Activated T-helper 2 cell treated with anti-CD3 and anti-CD28 coated beads, Interferon-gamma antibody, Interleukin-2, Interleukin-4, amounts not matched to agents 10 μg/mL and 5 μg/mL and 100 μg/mL, durations not matched to agents 14 hours and 24 hours and 36 hours (primary cell): ENCODE data around the gene CYP2E1. TPM values are rescaled to one million over a fixed set of nuclear protein-coding genes. Genes with fewer than 3 reads are reported as not detected.
A peak's percentile ranks its signal among the peaks of the same experiment; 100 is the strongest.
"Not testable (repeated sequence)": the region's sequence is repeated elsewhere in the genome, so short reads cannot be mapped to it uniquely, and the experiment has no call there.

ENCODE experiments used
- DNase-seq: peaks from one replicate; pipeline ENCODE4 v3.0.0; 2021; ENCODE audit warnings: low spot score
- H3K27ac Mint-ChIP-seq: one replicate; pipeline ENCODE4 v1.8.0; 2021; ENCODE audit warnings: mixed read lengths
- H3K27me3 Mint-ChIP-seq: one replicate; pipeline ENCODE4 v1.8.0; 2021; ENCODE audit warnings: low read depth, mixed read lengths
- H3K36me3 Mint-ChIP-seq: one replicate; pipeline ENCODE4 v1.8.0; 2021; ENCODE audit warnings: low read depth, mixed read lengths
- H3K4me1 Mint-ChIP-seq: one replicate; pipeline ENCODE4 v1.8.0; 2021; ENCODE audit warnings: low read depth, mixed read lengths
- H3K4me3 Mint-ChIP-seq: one replicate; pipeline ENCODE4 v1.8.0; 2021; ENCODE audit warnings: low read depth, mild to moderate bottlenecking, moderate library complexity, mixed read lengths
- H3K9me3 Mint-ChIP-seq: one replicate; pipeline ENCODE4 v1.8.0; 2021; ENCODE audit warnings: mixed read lengths
- intact Hi-C: fragments of 100-400 bp; cut with micrococcal nuclease; formaldehyde crosslinking; loops from one replicate; pipeline ENCODE4 v1.15.1; 2023
- total RNA-seq: library from RNA; stranded (reverse); gene quantifications from 2 replicates; pipeline ENCODE4 v1.2.3, GENCODE V29; 2022

CYP2E1 gene
- total RNA-seq, result 0.16 TPM in 1 of 2 replicates, not detected in the other

DNA sequence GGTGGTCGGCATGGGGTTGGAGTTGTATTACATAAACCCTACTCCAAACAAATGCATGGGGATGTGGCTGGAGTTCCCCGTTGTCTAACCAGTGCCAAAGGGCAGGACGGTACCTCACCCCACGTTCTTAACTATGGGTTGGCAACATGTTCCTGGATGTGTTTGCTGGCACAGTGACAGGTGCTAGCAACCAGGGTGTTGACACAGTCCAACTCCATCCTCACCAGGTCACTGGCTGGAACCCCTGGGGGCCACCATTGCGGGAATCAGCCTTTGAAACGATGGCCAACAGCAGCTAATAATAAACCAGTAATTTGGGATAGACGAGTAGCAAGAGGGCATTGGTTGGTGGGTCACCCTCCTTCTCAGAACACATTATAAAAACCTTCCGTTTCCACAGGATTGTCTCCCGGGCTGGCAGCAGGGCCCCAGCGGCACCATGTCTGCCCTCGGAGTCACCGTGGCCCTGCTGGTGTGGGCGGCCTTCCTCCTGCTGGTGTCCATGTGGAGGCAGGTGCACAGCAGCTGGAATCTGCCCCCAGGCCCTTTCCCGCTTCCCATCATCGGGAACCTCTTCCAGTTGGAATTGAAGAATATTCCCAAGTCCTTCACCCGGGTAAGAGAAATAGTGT is at the start of gene CYP2E1:
Gene CYP2E1 (plus strand): TSS at position 407 of the 632 bp plus-strand sequence. CDS start 33 bp downstream, at position 440.
- no peaks in the 10 kb centered on the region for H3K36me3 Mint-ChIP-seq
- peaks cover 9% of the 10 kb centered on the region for H3K9me3 Mint-ChIP-seq
- no peak within 1 kb of the TSS for H3K4me3 Mint-ChIP-seq
- H3K27ac Mint-ChIP-seq, result no peak within 1 kb of the TSS
- intact Hi-C loops, result loop anchor here (10.0 kb wide), 1 partner anchor 742 kb away; the partner anchor contains the start of gene NKX6-2
- peaks cover 8% of the 10 kb centered on the region for H3K4me1 Mint-ChIP-seq
- no peak for DNase-seq
- H3K27me3 Mint-ChIP-seq, result peaks cover 56% of the 10 kb centered on the region

DNA sequence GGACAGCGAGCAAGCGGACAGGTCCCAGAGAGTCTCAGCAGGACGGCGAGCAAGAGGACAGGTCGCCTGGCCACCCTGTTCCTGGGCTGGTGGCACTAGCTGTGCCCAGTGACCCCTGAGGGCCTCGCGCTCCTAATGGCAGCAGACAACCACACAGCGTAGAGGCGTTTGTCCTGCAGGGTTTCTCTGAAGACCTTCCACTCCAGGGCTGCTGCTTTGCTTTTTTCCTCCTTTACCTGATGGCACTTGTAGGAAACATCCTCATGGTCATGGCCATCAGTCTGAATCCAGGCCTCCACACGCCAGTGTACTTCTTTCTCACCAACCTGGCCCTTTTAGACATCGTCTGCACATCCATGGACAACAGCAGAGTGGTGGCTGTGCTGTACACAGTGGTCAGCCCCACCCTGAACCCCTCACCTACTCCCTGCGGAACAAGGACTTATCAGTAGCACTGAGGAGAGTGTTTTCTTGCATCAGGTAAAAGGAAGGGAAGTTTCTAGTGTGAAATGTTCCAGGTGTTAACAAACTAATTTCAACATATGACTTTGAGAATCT is 46.0 kb upstream of the CYP2E1 start:
- Mint-ChIP-seq H3K9me3 (peaks cover 31% of the 10 kb centered on the region), H3K4me3 (no peak overlapping the region), H3K27ac (no peak overlapping the region), H3K27me3 (peaks cover 32% of the 10 kb centered on the region), H3K4me1 (peaks cover 2% of the 10 kb centered on the region), H3K36me3 (peaks cover 3% of the 10 kb centered on the region)
- intact Hi-C loops, result no loop called here
- DNase-seq, result no peak

DNA sequence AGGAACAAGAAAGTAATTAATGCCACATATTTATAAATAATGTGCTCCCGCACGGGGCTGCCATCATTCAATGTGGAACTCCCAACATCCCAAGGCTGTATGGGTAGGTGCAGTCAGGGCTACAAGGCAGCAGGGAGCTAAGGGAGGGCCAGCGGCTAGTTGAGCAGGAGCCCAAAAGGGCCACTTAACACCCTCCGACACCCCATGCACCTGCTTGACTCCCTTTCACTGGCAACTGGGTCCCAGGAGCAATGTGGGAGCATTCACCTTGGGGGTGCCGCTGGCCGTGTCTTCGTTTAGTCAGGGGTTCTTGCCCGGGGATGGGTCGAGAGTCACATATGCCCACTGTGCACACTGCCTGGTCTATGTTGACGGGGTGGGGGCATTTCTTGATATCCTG is 45.5 kb upstream of the CYP2E1 start:
- Mint-ChIP-seq H3K9me3 (peaks cover 36% of the 10 kb centered on the region), H3K4me1 (no peaks in the 10 kb centered on the region), H3K4me3 (no peak overlapping the region), H3K36me3 (peaks cover 3% of the 10 kb centered on the region), H3K27ac (no peak overlapping the region), H3K27me3 (peaks cover 30% of the 10 kb centered on the region)
- intact Hi-C loops, result no loop called here
- no peak for DNase-seq

DNA sequence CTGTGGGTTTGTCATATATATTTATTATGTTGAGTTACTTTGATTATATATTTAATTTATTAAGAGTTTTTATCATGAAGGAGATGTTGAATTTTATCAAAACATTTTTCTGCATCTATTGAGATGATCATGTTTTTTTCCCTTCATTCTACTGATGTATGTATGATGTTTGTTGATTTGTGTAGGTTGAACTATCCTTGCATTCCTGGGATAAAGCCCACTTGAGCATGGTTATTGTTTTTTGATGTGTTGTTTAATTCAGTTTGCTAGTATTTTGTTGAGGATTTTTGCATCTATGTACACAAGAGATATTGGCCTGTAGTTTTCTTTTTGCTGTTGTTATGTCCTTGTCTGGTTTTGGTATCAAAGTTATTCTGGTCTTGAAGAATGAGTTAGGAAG is 42.3 kb upstream of the CYP2E1 start:
- intact Hi-C loops, result no loop called here
- Mint-ChIP-seq H3K27me3 (peaks cover 32% of the 10 kb centered on the region), H3K4me1 (peaks cover 5% of the 10 kb centered on the region), H3K4me3 (no peak overlapping the region), H3K9me3 (peaks cover 58% of the 10 kb centered on the region), H3K36me3 (peaks cover 3% of the 10 kb centered on the region), H3K27ac (no peak overlapping the region)
- no peak for DNase-seq

- peaks cover 13% of the 10 kb centered on the region for H3K4me1 Mint-ChIP-seq
- H3K4me3 Mint-ChIP-seq, result no peak overlapping the region
- intact Hi-C loops, result no loop called here
- DNase-seq, result no peak
- H3K27ac Mint-ChIP-seq, result no peak overlapping the region
- peaks cover 68% of the 10 kb centered on the region for H3K9me3 Mint-ChIP-seq
- H3K36me3 Mint-ChIP-seq, result peaks cover 7% of the 10 kb centered on the region
- H3K27me3 Mint-ChIP-seq, result peaks cover 30% of the 10 kb centered on the region
Measured at GRCh38 chr10:133487085-133487484, 40.1 kb upstream of the CYP2E1 start.

- Mint-ChIP-seq H3K4me1 (peaks cover 13% of the 10 kb centered on the region), H3K4me3 (no peak overlapping the region), H3K27ac (no peak overlapping the region), H3K36me3 (peaks cover 7% of the 10 kb centered on the region), H3K27me3 (peaks cover 23% of the 10 kb centered on the region), H3K9me3 (peaks cover 62% of the 10 kb centered on the region)
- intact Hi-C loops, result no loop called here
- no peak for DNase-seq
Measured at GRCh38 chr10:133488354-133488753, 38.8 kb upstream of the CYP2E1 start.

GRCh38 chr10:133489816-133490588 is 37.2 kb upstream of the CYP2E1 start:
- H3K36me3 Mint-ChIP-seq, result peaks cover 4% of the 10 kb centered on the region
- H3K4me3 Mint-ChIP-seq, result no peak overlapping the region
- peaks cover 15% of the 10 kb centered on the region for H3K27me3 Mint-ChIP-seq
- peaks cover 13% of the 10 kb centered on the region for H3K4me1 Mint-ChIP-seq
- H3K27ac Mint-ChIP-seq, result peak overlapping the region; percentile 46
- peaks cover 48% of the 10 kb centered on the region for H3K9me3 Mint-ChIP-seq
- intact Hi-C loops, result no loop called here
- DNase-seq, result no peak

DNA sequence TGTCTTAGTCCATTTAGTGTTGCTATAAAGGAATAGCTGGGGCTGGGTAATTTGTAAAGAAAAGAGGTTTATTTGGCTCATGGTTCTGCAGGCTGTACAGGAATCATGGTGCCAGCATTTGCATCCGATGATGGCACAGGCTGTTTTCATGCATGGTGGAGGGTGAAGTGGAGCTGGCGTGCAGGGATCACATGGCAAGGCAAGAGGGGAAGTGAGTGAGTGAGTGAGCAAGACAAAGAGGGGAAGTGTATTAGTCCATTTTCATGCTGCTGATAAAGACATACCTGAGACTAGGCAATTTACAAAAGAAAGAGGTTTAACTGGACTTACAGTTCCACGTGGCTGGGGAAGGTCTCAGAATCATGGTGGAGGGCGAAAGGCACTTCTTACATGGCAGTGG is 33.6 kb upstream of the CYP2E1 start:
- intact Hi-C loops, result not testable (repeated sequence)
- H3K9me3 Mint-ChIP-seq, result peaks cover 22% of the 10 kb centered on the region

DNA sequence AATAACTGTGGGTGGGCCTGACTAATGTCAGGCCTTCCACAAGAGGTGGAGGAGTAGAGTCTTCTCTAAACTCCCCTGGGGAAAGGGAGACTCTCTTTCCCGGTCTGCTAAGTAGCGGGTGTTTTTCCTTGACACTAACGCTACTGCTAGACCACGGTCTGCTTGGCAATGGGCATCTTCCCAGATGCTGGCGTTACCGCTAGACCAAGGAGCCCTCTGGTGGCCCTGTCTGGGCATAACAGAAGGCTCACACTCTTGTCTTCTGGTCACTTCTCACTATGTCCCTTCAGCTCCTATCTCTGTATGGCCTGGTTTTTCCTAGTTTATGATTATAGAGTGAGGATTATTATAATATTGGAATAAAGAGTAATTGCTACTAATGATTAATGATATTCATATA is 29.8 kb upstream of the CYP2E1 start:
- DNase-seq, H3K4me3 Mint-ChIP-seq, H3K27ac Mint-ChIP-seq, H3K4me1 Mint-ChIP-seq, H3K9me3 Mint-ChIP-seq, H3K36me3 Mint-ChIP-seq: not testable (repeated sequence)
- intact Hi-C loops, result loop anchor here (2.0 kb wide), 1 partner anchor 59 kb away; no protein-coding TSS in a partner anchor
- peaks cover 14% of the 10 kb centered on the region for H3K27me3 Mint-ChIP-seq

More for the DNA sequence above, 33.6 kb upstream of the CYP2E1 start:
- not testable (repeated sequence) for DNase-seq, H3K27me3 Mint-ChIP-seq, H3K36me3 Mint-ChIP-seq, H3K4me3 Mint-ChIP-seq, H3K27ac Mint-ChIP-seq
- peaks cover 13% of the 10 kb centered on the region for H3K4me1 Mint-ChIP-seq

DNA sequence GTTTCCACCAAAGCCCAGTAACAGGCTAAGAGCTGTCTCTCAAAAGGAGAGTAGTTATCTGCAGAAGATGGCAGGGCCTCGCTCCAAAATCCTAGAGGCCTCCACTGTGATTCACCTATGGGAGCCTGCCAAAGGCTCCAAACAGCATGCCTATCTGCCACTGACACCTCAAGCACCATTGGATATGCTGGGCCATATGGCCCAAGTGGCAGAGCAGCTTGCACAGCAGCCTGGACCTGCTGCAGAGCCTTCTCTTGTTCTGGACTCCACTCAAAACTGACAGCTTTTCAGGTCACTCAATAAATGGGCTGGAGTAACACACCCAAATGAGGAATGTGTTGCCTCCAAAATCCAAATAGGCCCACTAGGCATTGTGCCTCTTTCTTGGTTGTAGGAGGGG is 28.0 kb upstream of the CYP2E1 start:
- H3K4me3 Mint-ChIP-seq, H3K27ac Mint-ChIP-seq, intact Hi-C loops: not testable (repeated sequence)

DNA sequence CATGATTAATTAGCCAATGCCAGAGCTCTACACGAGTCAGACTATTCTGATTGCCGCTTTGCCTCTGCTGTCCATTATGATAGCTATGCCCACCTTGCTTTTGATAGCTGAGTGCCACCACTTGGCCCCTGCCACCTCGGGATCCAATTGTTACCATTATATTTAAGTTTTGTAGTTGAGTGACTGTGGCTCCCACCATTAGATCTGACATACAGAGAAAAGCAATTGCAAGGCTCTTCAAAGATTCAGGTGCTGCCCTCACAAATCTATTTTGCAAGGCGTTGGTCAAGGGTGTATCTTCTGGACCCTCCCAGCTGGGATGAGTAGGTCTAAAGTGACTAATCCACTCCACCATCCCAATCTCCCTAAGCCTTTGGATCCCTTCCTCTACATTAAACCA is 26.3 kb upstream of the CYP2E1 start:
- H3K9me3 Mint-ChIP-seq, H3K27me3 Mint-ChIP-seq, H3K27ac Mint-ChIP-seq, intact Hi-C loops, DNase-seq, H3K4me3 Mint-ChIP-seq, H3K4me1 Mint-ChIP-seq, H3K36me3 Mint-ChIP-seq: not testable (repeated sequence)

More for the DNA sequence above, 28.0 kb upstream of the CYP2E1 start:
- not testable (repeated sequence) for H3K4me1 Mint-ChIP-seq, H3K36me3 Mint-ChIP-seq, H3K9me3 Mint-ChIP-seq, H3K27me3 Mint-ChIP-seq, DNase-seq

DNA sequence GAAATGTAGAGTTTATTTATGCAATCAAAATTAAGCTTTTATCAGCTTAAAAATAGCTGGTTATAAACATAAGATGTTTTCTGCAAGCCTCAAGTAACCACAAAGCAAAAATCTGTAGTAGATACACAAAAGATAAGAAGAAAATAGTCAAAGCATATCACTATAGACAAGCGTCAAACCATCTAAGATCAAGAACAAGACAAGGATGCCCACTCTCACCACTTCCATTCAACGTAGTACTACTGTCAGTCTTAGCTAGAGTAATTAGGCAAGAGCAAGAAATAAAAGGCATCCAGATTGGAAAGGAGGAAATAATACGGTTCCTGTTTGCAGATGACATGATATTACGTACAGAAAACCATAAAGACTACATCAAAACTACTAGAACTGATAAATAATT is 17.5 kb upstream of the CYP2E1 start:
- Mint-ChIP-seq H3K27me3 (peaks cover 44% of the 10 kb centered on the region), H3K4me1 (no peaks in the 10 kb centered on the region), H3K9me3 (peaks cover 8% of the 10 kb centered on the region), H3K4me3 (no peak overlapping the region), H3K27ac (no peak overlapping the region), H3K36me3 (no peaks in the 10 kb centered on the region)
- intact Hi-C loops, result no loop called here
- DNase-seq, result no peak

DNA sequence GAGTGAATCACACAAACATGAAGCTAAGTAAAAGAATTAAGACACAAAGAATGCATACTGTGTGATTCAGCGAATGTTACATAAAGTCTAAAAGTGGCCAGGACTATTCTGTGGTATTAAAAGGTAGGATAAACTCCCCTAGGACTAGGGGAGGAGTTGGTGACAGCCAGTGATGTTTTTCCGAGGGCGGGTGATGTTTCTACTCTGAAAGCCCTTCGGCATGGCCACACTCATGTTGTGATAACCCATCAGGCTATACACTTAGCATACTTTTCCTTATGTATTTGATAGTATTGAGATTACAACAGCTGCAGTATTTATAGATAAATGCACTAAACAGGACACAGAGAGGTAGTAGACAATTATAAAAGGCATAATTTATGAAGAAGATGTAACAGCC is 15.8 kb upstream of the CYP2E1 start:
- intact Hi-C loops, result no loop called here
- peaks cover 42% of the 10 kb centered on the region for H3K27me3 Mint-ChIP-seq
- peaks cover 8% of the 10 kb centered on the region for H3K9me3 Mint-ChIP-seq
- H3K36me3 Mint-ChIP-seq, result no peaks in the 10 kb centered on the region
- no peak overlapping the region for H3K27ac Mint-ChIP-seq
- no peak overlapping the region for H3K4me3 Mint-ChIP-seq
- no peak for DNase-seq
- no peaks in the 10 kb centered on the region for H3K4me1 Mint-ChIP-seq
